HepG2 (cell line): Measurements from ENCODE around the gene TBC1D16. TPM values are rescaled to one million over a fixed set of nuclear protein-coding genes. Genes with fewer than 3 reads are reported as not detected.

Experiments
- ATAC-seq: fragments of 200-7000 bp; cut with Tn5 transposase; 3 replicates; pipeline ENCODE4 v1.9.1; 2020; ENCODE audit warnings: mild to moderate bottlenecking, moderate library complexity
- BruUV-seq: library from RNA; stranded (reverse); fragments of 400-500 nt; replicated peaks from 2 replicates; lab custom pipeline; 2021; lab: Mats Ljungman, UMichigan
- CTCF ChIA-PET: fragments of 300-600 bp; formaldehyde crosslinking; extraction: SDS; loops from one replicate; lab custom pipeline; 2021; ENCODE audit warnings: low total read pairs, inconsistent platforms, low intra/inter-chr PET ratio; lab: Yijun Ruan, JAX
- POLR2A ChIA-PET: fragments of 350-600 bp; sonication (Branson Sonifier 250); formaldehyde crosslinking; loops from one replicate; lab custom pipeline; 2020; ENCODE audit warnings: antibody characterized with exemption, inconsistent platforms; lab: Yijun Ruan, JAX
- DNase-seq: peaks from one replicate; pipeline ENCODE4 v3.0.0-alpha.2; 2015; ENCODE audit warnings: low spot score
- FAIRE-seq: peaks from 3 replicates; lab custom pipeline; 2011; peaks lifted over from hg19 to GRCh38; lab: Jason Lieb, UNC
- H2AFZ ChIP-seq: one replicate; pipeline ENCODE4 v1.6.1; 2011; ENCODE audit warnings: low read length, inconsistent platforms
- H3K27ac ChIP-seq: fragments of 300-600 bp; 3 replicates; pipeline ENCODE4 v1.8.0; 2011; ENCODE audit warnings: mixed run types, mild to moderate bottlenecking, mixed read lengths, low read length, inconsistent platforms; ENCODE audit not compliant: insufficient read depth; ENCODE audit errors: extremely low read length
- H3K27me3 ChIP-seq, 2 experiments: fragments of 200-600 bp in 1 of 2; 2 replicates in 1 of 2; 3 replicates in 1 of 2; pipeline versions ENCODE4 v1.6.0 to v1.8.0; 2011; ENCODE audit warnings: low read length in 2 of 2, mild to moderate bottlenecking in 2 of 2, moderate library complexity in 2 of 2, inconsistent platforms in 1 of 2; ENCODE audit not compliant: insufficient read depth in 2 of 2, control insufficient read depth in 1 of 2
- H3K36me3 ChIP-seq, 2 experiments: fragments of 200-600 bp in 1 of 2; replicated peaks in 1 of 2; 2 replicates in 1 of 2; 3 replicates in 1 of 2; pipeline versions ENCODE4 v1.5.1 to v1.8.0; 2011; ENCODE audit warnings: low read length in 2 of 2, inconsistent platforms in 1 of 2; ENCODE audit not compliant: insufficient read depth in 2 of 2, control insufficient read depth in 1 of 2
- H3K4me1 ChIP-seq: 2 replicates; pipeline ENCODE4 v1.5.1; 2012; ENCODE audit warnings: low read length, inconsistent platforms; ENCODE audit not compliant: insufficient read depth
- H3K4me2 ChIP-seq: 2 replicates; pipeline ENCODE4 v1.6.0; 2011; ENCODE audit warnings: low read depth, low read length, inconsistent platforms
- H3K4me3 ChIP-seq, 3 experiments: fragments of 200-600 bp in 1 of 3; sonication (generic), shearing (Covaris generic) in 1 of 3; replicated peaks in 1 of 3; 2 replicates each; pipeline ENCODE4 v1.5.1; 2011 to 2016; ENCODE audit warnings: low read length in 3 of 3, inconsistent platforms in 2 of 3, low read depth in 2 of 3, mild to moderate bottlenecking in 2 of 3, control low read depth in 1 of 3, mixed read lengths in 1 of 3; ENCODE audit not compliant: insufficient read depth in 1 of 3
- H3K79me2 ChIP-seq: one replicate; pipeline ENCODE4 v1.6.1; 2011; ENCODE audit warnings: low read length, inconsistent platforms; ENCODE audit not compliant: insufficient read depth
- H3K9ac ChIP-seq: 2 replicates; pipeline ENCODE4 v1.6.0; 2011; ENCODE audit warnings: mild to moderate bottlenecking, low read depth, low read length, inconsistent platforms; ENCODE audit not compliant: insufficient read depth
- H3K9me3 ChIP-seq: 2 replicates; pipeline ENCODE4 v1.5.1; 2012; ENCODE audit warnings: mild to moderate bottlenecking, low read length
- H4K20me1 ChIP-seq: 2 replicates; pipeline ENCODE4 v1.6.0; 2011; ENCODE audit warnings: inconsistent platforms, mild to moderate bottlenecking, low read length, moderate library complexity; ENCODE audit not compliant: insufficient read depth
- AFF4 ChIP-seq: sonication (generic); formaldehyde crosslinking; IDR thresholded peaks from 2 replicates; pipeline ENCODE4 v1.4.0; 2020; ENCODE audit warnings: missing genetic modification reagents
- KMT2B ChIP-seq: IDR thresholded peaks from 2 replicates; pipeline ENCODE4 v1.6.1; 2016; ENCODE audit warnings: missing genetic modification reagents, missing compliant biosample characterization
- NFYB ChIP-seq: sonication (generic); formaldehyde crosslinking; IDR thresholded peaks from 2 replicates; pipeline ENCODE4 v1.4.0; 2020; ENCODE audit warnings: missing genetic modification reagents
- TFAP4 ChIP-seq: sonication (generic); IDR thresholded peaks from 2 replicates; pipeline ENCODE4 v1.6.1; 2016; ENCODE audit warnings: low read depth, borderline replicate concordance
- ZBTB34 ChIP-seq: sonication (generic); formaldehyde crosslinking; IDR thresholded peaks from 2 replicates; pipeline ENCODE4 v1.8.0; 2022; ENCODE audit warnings: mild to moderate bottlenecking, missing genetic modification reagents
- ZC3H13 ChIP-seq: sonication (generic); formaldehyde crosslinking; IDR thresholded peaks from 2 replicates; pipeline ENCODE4 v1.8.1; 2023; ENCODE audit warnings: mild to moderate bottlenecking, missing genetic modification reagents, moderate library complexity
- ZNF318 ChIP-seq: sonication (generic); formaldehyde crosslinking; IDR thresholded peaks from 2 replicates; pipeline ENCODE4 v1.4.0; 2020; ENCODE audit warnings: mild to moderate bottlenecking, missing genetic modification reagents
- ZNF552 ChIP-seq: sonication (generic); formaldehyde crosslinking; IDR thresholded peaks from 2 replicates; pipeline ENCODE4 v1.9.0; 2022; ENCODE audit warnings: missing genetic modification reagents, mild to moderate bottlenecking, borderline replicate concordance
- ZNF569 ChIP-seq: sonication (generic); formaldehyde crosslinking; IDR thresholded peaks from 2 replicates; pipeline ENCODE4 v1.5.0; 2020; ENCODE audit warnings: mild to moderate bottlenecking, missing genetic modification reagents, moderate library complexity, borderline replicate concordance
- ZSCAN9 ChIP-seq: IDR thresholded peaks from 2 replicates; pipeline ENCODE4 v1.6.1; 2016; ENCODE audit warnings: borderline replicate concordance
- WGBS: methylation state at CpG from one replicate; pipeline ENCODE4 v1.1.6; 2017; ENCODE audit warnings: low lambda C conversion rate; 5-methylcytosine and 5-hydroxymethylcytosine counted together
- in situ Hi-C: cut with HindIII; loops from 2 replicates; pipeline ENCODE4 v1.10.0; 2017; ENCODE audit warnings: low pct_unique_long_range_greater_than_20kb; ENCODE audit not compliant: extremely low pct_ligation_motif_present
- intact Hi-C: fragments of 100-400 bp; cut with micrococcal nuclease; formaldehyde crosslinking; loops from one replicate; pipeline ENCODE4 v1.10.0; 2022; ENCODE audit not compliant: unreplicated experiment
- polyA plus RNA-seq, 8 experiments: library from polyadenylated mRNA; depleted of rRNA in 3 of 8; stranded (reverse) in 7 of 8; unstranded in 1 of 8; fragments of >200 nt; fragmentation: Illumina TruSeq in 4 of 8; extraction: Trizol in 4 of 8; gene quantifications; 2 replicates each; pipeline versions ENCODE4 v1.2.1 to v1.2.3, GENCODE V29; 2011 to 2016; ENCODE audit warnings: low read depth in 4 of 8, missing spikeins in 1 of 8, mixed read lengths in 1 of 8; ENCODE audit not compliant: insufficient read depth in 1 of 8
- total RNA-seq, 5 experiments: library from RNA; depleted of rRNA; stranded (reverse); fragments of >200 nt; fragmentation: Illumina TruSeq; extraction: Trizol; gene quantifications; 2 replicates each; pipeline ENCODE4 v1.2.3, GENCODE V29; 2016; ENCODE audit warnings: low read depth in 1 of 5

The TBC1D16 gene
- total and polyA plus RNA-seq, 2 of the 13 experiments (the other 11 are each of a cell fraction or from before 2014, with no cell fraction given): 14.9 to 24.9 TPM

GRCh38 chr17:80045703-80046102 is 10.0 kb upstream of the TBC1D16 start:
- no TSS peak for BruUV-seq
- FAIRE-seq: no peak
- CTCF ChIA-PET: no interaction called here
- in situ Hi-C loops: no loop called here
- Histone ChIP-seq H3K36me3 (peaks cover 0 to 18% of the 10 kb centered on the region in 2 experiments; a peak in 1 of 5 replicates), H3K27me3 (no peaks in the 10 kb centered on the region), H3K4me1 (peaks cover 8% of the 10 kb centered on the region), H3K9ac (no peak overlapping the region), H3K9me3 (no peaks in the 10 kb centered on the region; the same call in 1 of the 2 replicates), H2AFZ (no peak overlapping the region), H3K27ac (no peak overlapping the region), H3K4me3 (no peak overlapping the region), H3K4me2 (no peak overlapping the region), H4K20me1 (no peaks in the 10 kb centered on the region), H3K79me2 (no peaks in the 10 kb centered on the region)
- POLR2A ChIA-PET: interaction anchor here (1.3 kb wide), 1 partner anchor 13 kb away, joined by 4 read pairs; no protein-coding TSS in a partner anchor
- intact Hi-C loops: no loop called here
- ATAC-seq: no peak
- WGBS: 39% methylated on average over 4 of the region's 4 CpGs
- DNase-seq: no peak
- TF ChIP-seq AFF4 (CRISPR knock-in tag): no peak
- TF ChIP-seq ZSCAN9: no peak
- TF ChIP-seq ZC3H13 (CRISPR knock-in tag): no peak
- 0 out of 2 replicates have a peak, but pooled peaks have one; percentile 16 for TF ChIP-seq TFAP4
- TF ChIP-seq ZNF552: no peak
- TF ChIP-seq KMT2B (CRISPR knock-in tag): no peak
- no peak for TF ChIP-seq ZNF569 (CRISPR knock-in tag)
- TF ChIP-seq ZNF318 (CRISPR knock-in tag): no peak
- no peak for TF ChIP-seq ZBTB34 (CRISPR knock-in tag)
- no peak for TF ChIP-seq NFYB (CRISPR knock-in tag)
